Type B pancreatic cell (in vitro differentiated cells): ENCODE measurements around the gene ZNF229. TPM values are rescaled to one million over a fixed set of nuclear protein-coding genes. Genes with fewer than 3 reads are reported as not detected.
"Not testable (repeated sequence)": the region's sequence is repeated elsewhere in the genome, so short reads cannot be mapped to it uniquely, and the experiment has no call there.

ENCODE experiments used
- DNase-seq: peaks from one replicate; pipeline ENCODE4 v3.0.0; 2021; ENCODE audit warnings: mixed read lengths; ENCODE audit not compliant: unreplicated experiment; ENCODE audit errors: extremely low spot score
- H3K27ac Mint-ChIP-seq: 2 replicates; pipeline ENCODE4 v1.8.0; 2021; ENCODE audit warnings: mild to moderate bottlenecking, mixed read lengths
- H3K27me3 Mint-ChIP-seq: 2 replicates; pipeline ENCODE4 v1.8.0; 2021; ENCODE audit warnings: mixed read lengths
- H3K36me3 Mint-ChIP-seq: 2 replicates; pipeline ENCODE4 v1.8.0; 2021; ENCODE audit warnings: mixed read lengths
- H3K4me1 Mint-ChIP-seq: one replicate; pipeline ENCODE4 v1.8.0; 2021; ENCODE audit warnings: mixed read lengths; ENCODE audit not compliant: unreplicated experiment
- H3K4me3 Mint-ChIP-seq: 2 replicates; pipeline ENCODE4 v1.8.0; 2021; ENCODE audit warnings: mild to moderate bottlenecking, mixed read lengths
- H3K9me3 Mint-ChIP-seq: 2 replicates; pipeline ENCODE4 v1.8.0; 2021; ENCODE audit warnings: mixed read lengths
- long read RNA-seq: library from polyadenylated mRNA; unstranded; transcript quantifications from one replicate; pipeline ENCODE4 v2.0.0, GENCODE V29; 2020
- total RNA-seq: library from RNA; stranded (reverse); gene quantifications from 2 replicates; pipeline ENCODE4 v1.2.1, GENCODE V29; 2021; ENCODE audit warnings: low replicate concordance
- TF ChIP-seq, protein P1 (sequence below): fragments of 200-600 bp; sonication (generic); conservative IDR thresholded peaks from 2 replicates; pipeline ENCODE4 v1.5.0; 2021; ENCODE audit warnings: antibody characterized with exemption, mild to moderate bottlenecking

ZNF229 gene
- total RNA-seq: 12.0 and 20.4 TPM in 2 replicates
- long read RNA-seq, full-length matches to known transcripts: 9 of 26 reads
- long read RNA-seq, partial matches to known transcripts: 4 of 26 reads
- long read RNA-seq, other reads (novel, unspliced or antisense): 13 of 26 reads

DNA sequence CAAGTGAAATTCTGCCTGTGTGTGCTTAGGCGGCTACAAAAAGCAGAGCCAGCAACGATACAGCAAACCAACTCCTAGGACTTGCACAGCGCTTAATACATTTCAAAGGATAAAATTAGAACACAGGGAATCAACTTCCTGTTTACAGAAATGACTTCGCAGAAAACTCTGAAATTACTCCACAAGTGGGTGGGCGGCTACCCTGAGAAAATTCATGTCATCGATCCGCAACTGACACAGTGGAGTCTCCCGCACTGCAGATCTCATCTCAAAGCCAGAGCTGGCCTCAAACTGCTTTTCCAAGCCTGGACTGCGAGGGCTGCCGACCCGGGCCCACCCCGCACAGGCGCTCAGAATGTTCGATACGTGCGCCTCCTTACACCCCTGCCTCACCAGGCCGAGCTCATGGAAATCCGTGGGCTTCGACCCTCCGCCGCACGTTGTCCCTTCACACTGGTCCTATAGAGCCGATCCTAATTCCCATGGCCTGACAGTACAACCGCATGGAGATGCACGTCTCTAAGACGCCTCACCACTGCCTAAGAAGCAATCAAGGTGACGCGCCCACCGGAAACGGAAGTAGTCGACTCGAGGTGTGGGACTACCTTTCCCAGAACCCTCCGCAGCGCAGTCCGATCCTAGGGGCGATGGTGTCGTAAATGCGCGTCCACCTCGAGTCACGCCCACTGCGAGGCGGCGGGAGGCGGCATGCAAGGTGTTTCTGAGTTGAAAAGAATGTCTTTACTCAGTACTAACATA lies at the start of gene ZNF229:
Gene ZNF229, minus strand, starts transcription at position 557 of the 759 bp plus-strand sequence. CDS start 5,625 bp downstream, outside the sequence.
- Mint-ChIP-seq H3K4me1 (peaks cover 8% of the 10 kb centered on the region), H3K4me3 (peak within 1 kb of the TSS; percentile 99), H3K36me3 (peaks cover 30% of the 10 kb centered on the region), H3K27me3 (no peaks in the 10 kb centered on the region), H3K27ac (peak within 1 kb of the TSS; percentile 93), H3K9me3 (peaks cover 26% of the 10 kb centered on the region)
- DNase-seq: peak; percentile 86
- TF ChIP-seq, protein P1, sequence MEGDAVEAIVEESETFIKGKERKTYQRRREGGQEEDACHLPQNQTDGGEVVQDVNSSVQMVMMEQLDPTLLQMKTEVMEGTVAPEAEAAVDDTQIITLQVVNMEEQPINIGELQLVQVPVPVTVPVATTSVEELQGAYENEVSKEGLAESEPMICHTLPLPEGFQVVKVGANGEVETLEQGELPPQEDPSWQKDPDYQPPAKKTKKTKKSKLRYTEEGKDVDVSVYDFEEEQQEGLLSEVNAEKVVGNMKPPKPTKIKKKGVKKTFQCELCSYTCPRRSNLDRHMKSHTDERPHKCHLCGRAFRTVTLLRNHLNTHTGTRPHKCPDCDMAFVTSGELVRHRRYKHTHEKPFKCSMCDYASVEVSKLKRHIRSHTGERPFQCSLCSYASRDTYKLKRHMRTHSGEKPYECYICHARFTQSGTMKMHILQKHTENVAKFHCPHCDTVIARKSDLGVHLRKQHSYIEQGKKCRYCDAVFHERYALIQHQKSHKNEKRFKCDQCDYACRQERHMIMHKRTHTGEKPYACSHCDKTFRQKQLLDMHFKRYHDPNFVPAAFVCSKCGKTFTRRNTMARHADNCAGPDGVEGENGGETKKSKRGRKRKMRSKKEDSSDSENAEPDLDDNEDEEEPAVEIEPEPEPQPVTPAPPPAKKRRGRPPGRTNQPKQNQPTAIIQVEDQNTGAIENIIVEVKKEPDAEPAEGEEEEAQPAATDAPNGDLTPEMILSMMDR: no peak

DNA sequence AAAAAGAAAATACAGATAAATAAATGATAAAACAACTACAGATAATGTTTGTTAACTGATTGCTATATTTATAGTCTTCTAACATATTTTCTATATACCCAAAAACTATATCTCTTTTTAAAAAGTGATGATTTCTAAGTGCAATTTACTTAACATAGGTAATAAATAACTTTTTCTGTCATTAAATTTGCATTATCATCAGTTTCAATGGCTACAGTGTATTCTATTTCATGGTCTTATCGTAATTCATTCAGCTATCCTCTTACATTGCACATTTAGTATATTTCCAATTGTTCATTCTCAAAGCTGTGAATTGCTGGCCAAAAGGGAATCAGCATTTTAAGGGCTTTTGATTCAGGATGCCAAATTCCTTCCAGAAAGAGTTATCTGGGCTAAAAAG lies 48.4 kb upstream of the ZNF229 start:
- TF ChIP-seq, protein P1: no peak
- Mint-ChIP-seq H3K4me1 (peaks cover 10% of the 10 kb centered on the region), H3K9me3 (peaks cover 42% of the 10 kb centered on the region), H3K27me3 (no peaks in the 10 kb centered on the region), H3K36me3 (peaks cover 77% of the 10 kb centered on the region), H3K4me3 (peak overlapping the region; percentile 44), H3K27ac (no peak overlapping the region)
- DNase-seq: no peak

DNA sequence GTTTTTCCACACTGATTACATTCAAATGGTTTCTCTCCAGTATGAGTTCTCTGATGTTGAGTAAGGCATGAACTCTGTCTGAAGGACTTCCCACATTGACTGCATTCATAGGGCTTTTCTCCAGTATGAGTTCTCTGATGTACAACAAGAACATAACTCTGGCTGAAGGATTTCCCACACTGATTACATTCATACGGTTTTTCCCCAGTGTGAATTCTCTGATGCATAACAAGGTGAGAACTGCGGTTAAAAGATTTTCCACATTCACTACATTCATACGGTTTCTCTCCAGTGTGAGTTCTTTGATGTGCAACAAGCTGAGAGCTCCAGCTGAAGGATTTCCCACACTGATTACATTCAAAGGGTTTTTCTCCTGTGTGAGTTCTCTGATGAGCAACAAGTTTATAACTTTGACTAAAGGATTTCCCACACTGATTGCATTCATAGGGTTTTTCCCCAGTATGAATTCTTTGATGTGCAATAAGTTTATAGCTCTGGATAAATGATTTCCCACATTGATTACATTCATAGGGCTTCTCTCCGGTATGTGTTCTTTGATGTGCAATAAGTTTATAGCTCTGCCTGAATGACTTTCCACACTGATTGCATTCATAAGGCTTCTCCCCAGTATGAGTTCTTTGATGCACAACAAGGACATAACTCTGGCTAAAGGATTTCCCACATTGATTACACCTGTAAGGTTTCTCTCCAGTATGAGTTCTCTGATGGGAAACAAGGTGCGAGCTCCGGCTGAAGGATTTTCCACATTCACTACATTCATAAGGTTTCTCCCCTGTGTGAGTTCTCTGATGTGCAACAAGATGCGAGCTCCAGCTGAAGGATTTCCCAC lies 28.5 kb upstream of the ZNF229 start:
- H3K36me3 Mint-ChIP-seq: peaks cover 84% of the 10 kb centered on the region
- DNase-seq: no peak
- no peaks in the 10 kb centered on the region for H3K4me1 Mint-ChIP-seq
- peak overlapping the region; percentile 40 for H3K4me3 Mint-ChIP-seq
- TF ChIP-seq, protein P1: no peak
- peaks cover 34% of the 10 kb centered on the region for H3K9me3 Mint-ChIP-seq
- no peaks in the 10 kb centered on the region for H3K27me3 Mint-ChIP-seq
- peak overlapping the region; percentile 5 for H3K27ac Mint-ChIP-seq

DNA sequence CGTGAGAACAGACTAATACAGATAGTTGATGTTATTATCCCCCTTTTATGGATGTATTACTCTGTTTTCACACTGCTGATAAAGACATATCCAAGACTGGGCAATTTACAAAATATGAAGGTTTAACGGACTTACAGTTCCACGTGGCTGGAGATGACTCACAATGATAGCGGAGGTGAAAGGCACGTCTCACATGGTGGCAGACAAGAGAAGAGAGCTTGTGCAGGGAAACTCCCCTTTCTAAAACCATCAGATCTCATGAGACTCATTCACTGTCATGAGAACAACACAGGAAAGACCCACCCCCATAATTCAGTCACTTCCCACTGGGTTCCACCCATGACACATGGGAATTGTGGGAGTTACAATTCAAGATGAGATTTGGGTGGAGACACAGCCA lies 20.5 kb upstream of the ZNF229 start:
- Mint-ChIP-seq H3K36me3 (peaks cover 15% of the 10 kb centered on the region), H3K9me3 (peaks cover 43% of the 10 kb centered on the region)
- not testable (repeated sequence) for H3K27me3 Mint-ChIP-seq, DNase-seq, H3K4me3 Mint-ChIP-seq, H3K27ac Mint-ChIP-seq, H3K4me1 Mint-ChIP-seq

DNA sequence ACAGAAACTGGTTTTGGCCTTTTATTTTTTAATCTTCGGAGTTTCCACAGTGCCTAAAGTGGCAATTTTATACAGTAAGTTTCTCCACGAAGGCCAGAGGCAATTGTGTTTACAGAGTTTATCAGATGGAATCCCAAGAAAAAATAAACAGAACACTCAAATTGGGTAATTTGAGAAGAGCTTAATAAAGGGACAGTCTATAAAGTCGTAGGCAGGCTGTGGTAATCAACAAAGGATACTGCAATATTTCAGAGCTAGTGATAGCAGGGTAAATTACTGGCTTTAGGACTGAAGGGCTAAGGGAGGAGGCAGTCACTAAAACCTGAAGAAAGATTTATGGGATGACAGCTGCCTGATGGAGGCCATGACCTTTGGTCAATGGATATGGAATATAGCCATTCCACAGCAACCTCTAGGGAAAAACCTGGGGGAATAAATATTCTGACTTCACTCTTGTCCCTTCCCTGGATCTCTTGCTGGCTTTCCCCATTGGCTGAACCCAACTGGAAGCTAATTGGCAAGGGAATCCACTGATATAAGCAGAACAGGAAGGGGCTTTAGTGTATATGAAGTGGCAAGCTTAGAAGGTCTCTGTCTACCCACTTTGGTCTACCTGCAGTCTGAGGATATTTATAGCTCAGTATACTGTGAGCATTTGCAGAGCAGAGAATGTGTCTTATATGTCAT lies 14.5 kb upstream of the ZNF229 start:
- DNase-seq, H3K27ac Mint-ChIP-seq, H3K4me3 Mint-ChIP-seq, H3K4me1 Mint-ChIP-seq, H3K27me3 Mint-ChIP-seq, H3K36me3 Mint-ChIP-seq: not testable (repeated sequence)
- H3K9me3 Mint-ChIP-seq: peaks cover 20% of the 10 kb centered on the region

DNA sequence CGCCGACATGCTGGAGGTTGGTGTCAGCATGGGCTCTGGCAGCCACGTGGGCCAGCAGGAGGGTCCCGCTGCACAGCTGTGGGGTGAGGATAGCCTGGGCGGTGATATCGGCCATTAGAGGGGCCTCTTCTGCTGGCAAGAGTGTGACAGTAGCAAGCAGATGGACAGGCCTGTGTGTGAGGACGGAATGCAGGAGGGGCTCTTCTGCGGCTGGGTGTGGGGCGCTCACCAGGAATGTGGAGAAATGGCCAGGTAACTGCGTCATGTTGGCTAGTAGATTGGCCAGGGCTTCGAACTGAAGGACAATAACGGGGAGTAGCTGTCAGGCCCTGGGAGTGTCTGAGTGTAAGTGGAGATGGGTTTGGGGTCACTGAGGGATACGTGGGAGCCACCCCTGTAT lies 7.7 kb upstream of the ZNF229 start:
- not testable (repeated sequence) for DNase-seq, H3K27me3 Mint-ChIP-seq, H3K4me3 Mint-ChIP-seq, H3K4me1 Mint-ChIP-seq, H3K36me3 Mint-ChIP-seq, H3K27ac Mint-ChIP-seq
- H3K9me3 Mint-ChIP-seq: peaks cover 16% of the 10 kb centered on the region
